HepG2 (cell line): ENCODE measurements around the gene HLA-DOA. TPM values are rescaled to one million over a fixed set of nuclear protein-coding genes. Genes with fewer than 3 reads are reported as not detected.

ENCODE experiments used
- DPF2 ChIP-seq: sonication (generic); formaldehyde crosslinking; IDR thresholded peaks from 2 replicates; pipeline ENCODE4 v1.4.0; 2020; ENCODE audit warnings: mild to moderate bottlenecking, low read depth, missing genetic modification reagents, borderline replicate concordance
- FOXA1 ChIP-seq, 2 experiments: fragments of 450-650 bp in 1 of 2; sonication (generic) in 1 of 2; formaldehyde crosslinking in 1 of 2; IDR thresholded peaks; 2 replicates each; pipeline versions ENCODE4 v1.4.0 to v1.6.1; 2016 to 2020; ENCODE audit warnings: missing genetic modification reagents in 1 of 2
- NPAS2 ChIP-seq: sonication (generic); formaldehyde crosslinking; IDR thresholded peaks from 2 replicates; pipeline ENCODE4 v1.8.0; 2022; ENCODE audit warnings: mild to moderate bottlenecking, missing genetic modification reagents, borderline replicate concordance
- NR2F2 ChIP-seq: IDR thresholded peaks from 2 replicates; pipeline ENCODE4 v1.6.1; 2012; ENCODE audit warnings: low read depth, inconsistent platforms, borderline replicate concordance
- RBM22 ChIP-seq: fragments of 200-400 bp; formaldehyde crosslinking; optimal IDR thresholded peaks from 2 replicates; pipeline ENCODE3; 2017; ENCODE audit warnings: mild to moderate bottlenecking, low read length, moderate library complexity
- SRSF4 ChIP-seq: fragments of 200-400 bp; formaldehyde crosslinking; IDR thresholded peaks from one replicate; pipeline ENCODE4 v1.6.1; 2018; ENCODE audit warnings: mild to moderate bottlenecking, low read depth, low read length, moderate library complexity; ENCODE audit not compliant: poor library complexity, severe bottlenecking
- ZBTB40 ChIP-seq, 2 experiments: fragments of 450-650 bp in 1 of 2; sonication (generic) in 1 of 2; formaldehyde crosslinking in 1 of 2; IDR thresholded peaks; 2 replicates each; pipeline versions ENCODE4 v1.6.1 to v1.8.0; 2016 to 2022; ENCODE audit warnings: antibody characterized with exemption in 1 of 2, mild to moderate bottlenecking in 1 of 2, missing genetic modification reagents in 1 of 2
- ZNF205 ChIP-seq: IDR thresholded peaks from 2 replicates; pipeline ENCODE4 v1.6.1; 2018; ENCODE audit warnings: missing biosample characterization, missing genetic modification reagents
- ZNF230 ChIP-seq: sonication (generic); formaldehyde crosslinking; IDR thresholded peaks from 2 replicates; pipeline ENCODE4 v1.4.0; 2020; ENCODE audit warnings: mild to moderate bottlenecking, missing genetic modification reagents
- ZNF292 ChIP-seq: sonication (generic); formaldehyde crosslinking; IDR thresholded peaks from 2 replicates; pipeline ENCODE4 v1.8.1; 2022; ENCODE audit warnings: mild to moderate bottlenecking, low read depth, missing genetic modification reagents, borderline replicate concordance
- ZNF629 ChIP-seq: sonication (generic); formaldehyde crosslinking; conservative IDR thresholded peaks from 2 replicates; pipeline ENCODE4 v1.5.0; 2020; ENCODE audit warnings: missing genetic modification reagents
- ZNF724P ChIP-seq: sonication (generic); formaldehyde crosslinking; IDR thresholded peaks from 2 replicates; pipeline ENCODE4 v1.8.0; 2022; ENCODE audit warnings: missing genetic modification reagents, borderline replicate concordance
- ZNF790 ChIP-seq: sonication (generic); formaldehyde crosslinking; IDR thresholded peaks from 2 replicates; pipeline ENCODE4 v1.8.0; 2022; ENCODE audit warnings: missing genetic modification reagents, mild to moderate bottlenecking, borderline replicate concordance
- ZNF800 ChIP-seq: sonication (generic); formaldehyde crosslinking; IDR thresholded peaks from 2 replicates; pipeline ENCODE4 v1.4.0; 2020; ENCODE audit warnings: missing genetic modification reagents
- polyA plus RNA-seq, 8 experiments: library from polyadenylated mRNA; depleted of rRNA in 3 of 8; stranded (reverse) in 7 of 8; unstranded in 1 of 8; fragments of >200 nt; fragmentation: Illumina TruSeq in 4 of 8; extraction: Trizol in 4 of 8; gene quantifications; 2 replicates each; pipeline versions ENCODE4 v1.2.1 to v1.2.3, GENCODE V29; 2011 to 2016; ENCODE audit warnings: low read depth in 4 of 8, missing spikeins in 1 of 8, mixed read lengths in 1 of 8; ENCODE audit not compliant: insufficient read depth in 1 of 8
- total RNA-seq, 5 experiments: library from RNA; depleted of rRNA; stranded (reverse); fragments of >200 nt; fragmentation: Illumina TruSeq; extraction: Trizol; gene quantifications; 2 replicates each; pipeline ENCODE4 v1.2.3, GENCODE V29; 2016; ENCODE audit warnings: low read depth in 1 of 5

The HLA-DOA gene
- total and polyA plus RNA-seq, 2 of the 13 experiments (the other 11 are each of a cell fraction or from before 2014, with no cell fraction given): 0.03 to 0.09 TPM

- TF ChIP-seq ZNF790 (CRISPR knock-in tag) (no peak), ZNF205 (CRISPR knock-in tag) (no peak), ZBTB40 (IDR thresholded peaks at IDR 0.05) (no peak), ZBTB40 (CRISPR knock-in tag; IDR thresholded peaks at IDR 0.05) (peak; percentile 13; the same call in 1 of the 2 replicates), NR2F2 (no peak), DPF2 (CRISPR knock-in tag) (peak; percentile 42; the same call in 1 of the 2 replicates), ZNF800 (CRISPR knock-in tag) (no peak), ZNF724P (CRISPR knock-in tag) (no peak), ZNF230 (CRISPR knock-in tag) (no peak), SRSF4 (no peak), RBM22 (peak; percentile 92), NPAS2 (no peak), ZNF629 (CRISPR knock-in tag) (no peak), FOXA1 (IDR thresholded peaks at IDR 0.05) (no peak), FOXA1 (CRISPR knock-in tag; IDR thresholded peaks at IDR 0.05) (no peak), ZNF292 (no peak)
Observed at GRCh38 chr6:32971242-32971580, 38.2 kb downstream of the HLA-DOA start (continued).
